Left lobe of liver (tissue), 2 donors: Measurements from ENCODE around the gene PYM1. TPM values are rescaled to one million over a fixed set of nuclear protein-coding genes. Genes with fewer than 3 reads are reported as not detected.
"Not testable (repeated sequence)": the region's sequence is repeated elsewhere in the genome, so short reads cannot be mapped to it uniquely, and the experiment has no call there.

Experiments
- ATAC-seq: fragments of 200-7000 bp; cut with Tn5 transposase; one replicate; pipeline ENCODE4 v1.9.1; 2020; ENCODE audit warnings: mild to moderate bottlenecking, moderate library complexity
- DNase-seq: peaks from one replicate; pipeline ENCODE4 v3.0.0-alpha.2; 2020; ENCODE audit warnings: low spot score
- total RNA-seq: library from RNA; stranded (reverse); gene quantifications from one replicate; pipeline ENCODE4 v1.2.1, GENCODE V29; 2021
- donor health status: DM: no; HTN: no; CAD: no; lungs with moderate emphysema.
- donor health status: DM: no; HTN: yes; CAD: no.

Gene PYM1
- total RNA-seq, 1 donor from 2014 or later: 16.5 TPM

DNA sequence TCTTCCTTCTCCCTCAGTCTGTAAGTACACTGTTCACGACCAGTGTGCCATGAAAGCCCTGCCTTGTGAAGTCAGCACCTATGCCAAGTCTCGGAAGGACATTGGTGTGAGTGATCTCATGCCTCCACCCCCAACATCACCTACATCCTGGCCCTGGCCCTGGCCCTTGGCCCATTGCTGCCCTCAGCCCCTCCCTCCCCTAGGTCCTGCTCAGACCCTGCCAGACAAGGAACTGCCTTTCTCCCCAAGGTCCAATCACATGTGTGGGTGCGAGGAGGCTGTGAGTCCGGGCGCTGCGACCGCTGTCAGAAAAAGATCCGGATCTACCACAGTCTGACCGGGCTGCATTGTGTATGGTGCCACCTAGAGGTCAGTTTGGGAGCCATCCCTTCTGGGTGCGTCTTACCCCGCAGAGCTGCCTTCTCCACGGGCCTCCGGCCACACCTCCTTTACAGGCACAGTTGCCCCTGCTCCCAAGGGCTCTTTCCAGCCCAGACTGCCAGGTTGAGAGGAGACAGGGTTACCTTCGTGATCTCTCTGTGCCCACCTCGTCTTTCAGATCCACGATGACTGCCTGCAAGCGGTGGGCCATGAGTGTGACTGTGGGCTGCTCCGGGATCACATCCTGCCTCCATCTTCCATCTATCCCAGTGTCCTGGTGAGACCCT lies 12.5 kb upstream of the PYM1 start:
- peak; percentile 85 for DNase-seq
- ATAC-seq: peak; percentile 99

DNA sequence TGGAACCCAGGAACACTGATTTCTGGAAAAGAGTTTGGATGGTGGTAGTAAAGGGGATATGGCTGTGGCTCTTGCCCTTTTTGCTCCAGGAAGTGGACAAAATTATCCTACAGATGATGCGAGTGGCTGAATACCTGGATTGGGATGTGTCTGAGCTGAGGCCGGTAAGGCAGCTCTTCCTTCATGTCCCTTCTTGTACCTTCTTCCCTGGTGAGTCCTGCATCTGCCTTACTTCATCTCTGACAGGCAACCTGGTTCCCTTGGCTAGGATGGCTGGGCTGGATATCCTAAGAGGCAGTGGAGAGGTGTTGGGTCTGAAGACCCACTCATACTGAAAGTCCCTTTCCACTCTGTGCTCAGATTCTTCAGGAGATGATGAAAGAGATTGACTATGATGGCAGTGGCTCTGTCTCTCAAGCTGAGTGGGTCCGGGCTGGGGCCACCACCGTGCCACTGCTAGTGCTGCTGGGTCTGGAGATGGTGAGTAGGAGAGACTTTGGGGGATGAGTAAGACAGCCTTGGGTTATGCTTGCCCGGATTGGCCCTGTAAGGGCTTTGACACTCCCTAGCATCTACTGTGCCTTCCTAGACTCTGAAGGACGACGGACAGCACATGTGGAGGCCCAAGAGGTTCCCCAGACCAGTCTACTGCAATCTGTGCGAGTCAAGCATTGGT lies 11.3 kb upstream of the PYM1 start:
- no peak for ATAC-seq
- no peak for DNase-seq

- DNase-seq (no peak), ATAC-seq (no peak)
Measured at GRCh38 chr12:55937981-55938380, 10.3 kb upstream of the PYM1 start.

DNA sequence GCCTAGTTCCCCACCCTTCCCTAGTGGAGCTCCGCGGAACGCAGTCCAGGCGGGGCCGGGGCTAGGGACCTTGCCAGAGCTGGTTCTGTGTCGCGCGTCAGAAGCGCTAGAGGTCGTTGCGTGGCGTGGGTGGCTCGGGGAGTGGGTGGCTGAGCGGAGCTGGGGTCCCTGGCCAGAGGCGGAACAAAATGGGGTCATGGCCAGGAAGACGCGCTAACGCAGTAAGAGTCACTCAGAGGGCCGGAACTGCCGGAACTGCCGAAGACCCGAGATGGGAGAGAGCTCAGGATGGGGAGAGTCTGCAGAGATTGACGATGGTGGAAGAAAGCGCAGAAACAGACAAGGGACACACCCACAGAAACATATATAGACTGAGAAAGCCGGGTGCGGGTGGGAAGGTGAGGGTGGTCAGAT lies 8.1 kb upstream of the PYM1 start:
- ATAC-seq: no peak
- DNase-seq: no peak

- DNase-seq: no peak
Measured at GRCh38 chr12:55934773-55935172, 7.1 kb upstream of the PYM1 start.

DNA sequence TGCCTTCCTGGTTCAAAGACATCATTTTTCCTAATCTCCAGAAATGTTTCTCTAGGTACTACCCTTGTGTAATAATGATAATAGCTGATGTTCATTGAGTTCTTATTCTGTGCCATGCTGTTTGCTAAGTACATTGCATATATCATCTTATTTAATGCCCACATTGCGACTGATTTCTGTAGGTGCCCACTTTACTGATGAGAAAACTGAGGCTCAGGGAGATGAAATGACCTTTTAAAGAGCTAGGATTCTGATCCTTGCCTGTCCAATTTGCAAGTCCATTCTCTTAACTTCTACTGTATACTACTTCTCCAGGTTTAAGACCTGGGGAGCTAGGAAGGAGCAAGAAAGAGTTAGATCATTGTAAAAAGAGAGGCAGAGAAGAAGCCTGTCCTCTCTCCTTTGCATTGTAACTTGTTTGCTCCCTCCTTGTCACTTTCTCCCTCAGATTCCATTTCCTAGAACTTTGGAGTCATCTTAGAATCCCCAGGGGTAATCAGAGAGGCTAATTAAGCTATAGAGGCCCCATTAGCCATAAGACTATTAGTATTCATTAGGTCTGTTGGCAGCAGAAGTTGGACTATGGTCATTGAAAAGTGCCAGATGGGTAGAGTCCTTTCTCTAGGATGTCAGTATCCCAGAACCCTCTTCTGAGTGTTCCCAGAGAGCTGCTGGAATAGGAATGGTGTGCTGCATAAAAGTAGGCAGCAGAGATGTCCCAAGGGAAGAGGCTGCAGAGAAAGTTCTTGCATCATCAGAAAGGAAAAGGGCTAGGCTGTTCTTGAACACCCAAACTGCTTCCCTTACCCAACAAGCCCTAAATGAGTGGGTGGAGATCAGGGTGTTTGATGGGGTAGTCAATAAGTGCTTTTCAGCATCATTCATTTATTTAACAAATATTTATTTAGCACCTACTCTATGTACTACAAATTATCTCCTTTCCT lies 6.4 kb upstream of the PYM1 start:
- ATAC-seq (no peak), DNase-seq (no peak)

More at GRCh38 chr12:55934773-55935172, 7.1 kb upstream of the PYM1 start:
- ATAC-seq: no peak

GRCh38 chr12:55933169-55933798 lies 5.6 kb upstream of the PYM1 start:
- DNase-seq (no peak), ATAC-seq (no peak)

- ATAC-seq: no peak
- no peak for DNase-seq
Measured at GRCh38 chr12:55932551-55932910, 4.8 kb upstream of the PYM1 start.

- peak; percentile 24 for ATAC-seq
Measured at GRCh38 chr12:55931780-55932550, 4.3 kb upstream of the PYM1 start.

GRCh38 chr12:55931317-55931779 lies 3.7 kb upstream of the PYM1 start:
- ATAC-seq (no peak), DNase-seq (no peak)

More at GRCh38 chr12:55931780-55932550, 4.3 kb upstream of the PYM1 start:
- peak; percentile 55 for DNase-seq

- ATAC-seq (no peak), DNase-seq (no peak)
Measured at GRCh38 chr12:55930771-55931316, 3.1 kb upstream of the PYM1 start, which contains the start of gene DGKA. DGKA (plus strand) TSS chr12:55931162; CDS start chr12:55936504, 5,342 bp downstream.

- DNase-seq: peak; percentile 52
- ATAC-seq: no peak
Measured at GRCh38 chr12:55929306-55929791, 1.7 kb upstream of the PYM1 start.

DNA sequence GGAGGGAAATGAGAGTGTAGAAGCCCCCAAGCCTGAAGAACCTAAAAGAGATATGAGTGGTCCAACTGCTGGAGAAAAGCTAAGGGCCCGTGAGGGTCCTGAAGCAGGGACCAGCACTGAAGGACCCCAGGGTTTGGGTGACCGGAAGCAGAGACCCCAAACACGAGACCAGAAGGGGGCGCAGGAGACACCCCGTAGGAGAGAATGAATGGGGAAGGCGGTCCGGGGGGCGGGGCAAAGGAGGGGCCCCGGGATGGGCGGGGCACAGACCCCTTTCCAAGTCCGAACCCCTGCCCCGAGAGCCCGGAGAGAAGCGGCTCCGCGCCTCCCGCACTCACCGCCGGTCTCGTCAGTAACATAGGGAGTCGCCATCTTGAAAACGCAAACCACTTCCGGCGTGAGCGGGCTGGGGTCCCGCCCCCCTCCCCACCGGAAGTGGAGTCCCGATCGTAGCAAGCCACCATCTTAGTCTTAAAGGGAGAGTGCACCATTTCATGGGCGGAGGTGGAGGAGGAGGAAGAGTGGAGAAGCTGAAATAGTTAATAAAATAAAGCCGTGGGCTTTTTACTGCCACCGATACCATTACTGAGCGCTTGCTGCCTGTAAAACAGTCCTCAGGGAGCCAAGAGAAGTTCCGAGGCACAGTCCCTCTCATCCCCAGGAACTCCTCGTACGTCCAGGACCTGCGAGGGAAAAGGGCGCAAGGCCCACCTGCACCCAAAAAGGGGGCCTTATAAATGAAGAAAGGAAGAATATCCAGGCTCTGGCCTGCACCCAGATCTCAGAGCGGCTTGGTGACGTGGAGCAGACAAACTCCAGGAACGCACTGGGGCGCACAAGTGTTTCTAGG lies 731 bp downstream of the PYM1 start:
- ATAC-seq (peak; percentile 82), DNase-seq (peak; percentile 88)

GRCh38 chr12:55925870-55926737 lies 1.6 kb downstream of the PYM1 start:
- DNase-seq (no peak), ATAC-seq (no peak)

- ATAC-seq: no peak
- no peak for DNase-seq
Measured at GRCh38 chr12:55925371-55925770, 2.3 kb downstream of the PYM1 start.

DNA sequence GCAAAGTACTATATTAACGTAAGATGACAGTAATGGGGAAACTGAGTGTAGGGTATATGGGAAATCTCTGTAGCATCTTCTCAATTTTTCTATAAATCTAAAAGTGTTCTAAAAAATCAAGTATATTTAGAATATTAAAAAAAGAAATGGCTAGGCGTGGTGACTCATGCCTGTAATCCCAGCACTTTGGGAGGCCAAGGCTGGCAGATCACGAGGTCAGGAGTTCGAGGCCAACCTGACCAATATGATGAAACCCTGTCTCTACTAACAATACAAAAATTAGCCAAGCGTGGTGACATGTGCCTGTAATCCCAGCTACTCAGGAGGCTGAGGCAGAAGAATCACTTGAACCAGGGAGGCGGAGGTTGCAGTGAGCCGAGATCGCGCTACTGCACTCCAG lies 4.0 kb downstream of the PYM1 start:
- not testable (repeated sequence) for DNase-seq, ATAC-seq

- DNase-seq: no peak
- no peak for ATAC-seq
Measured at GRCh38 chr12:55922126-55922525, 5.6 kb downstream of the PYM1 start.

- DNase-seq: not testable (repeated sequence)
- ATAC-seq: peak; percentile 71
Measured at GRCh38 chr12:55919032-55919431, 8.7 kb downstream of the PYM1 start.
